Fibroblast of skin of right biceps (primary cell): Measurements from ENCODE around the gene CRYGC.
A peak's percentile ranks its signal among the peaks of the same experiment; 100 is the strongest.
"Not testable (repeated sequence)": the region's sequence is repeated elsewhere in the genome, so short reads cannot be mapped to it uniquely, and the experiment has no call there.

ENCODE experiments used
- DNase-seq: peaks from one replicate; pipeline ENCODE4 v3.0.0-alpha.2; 2013

Gene CRYGC

DNA sequence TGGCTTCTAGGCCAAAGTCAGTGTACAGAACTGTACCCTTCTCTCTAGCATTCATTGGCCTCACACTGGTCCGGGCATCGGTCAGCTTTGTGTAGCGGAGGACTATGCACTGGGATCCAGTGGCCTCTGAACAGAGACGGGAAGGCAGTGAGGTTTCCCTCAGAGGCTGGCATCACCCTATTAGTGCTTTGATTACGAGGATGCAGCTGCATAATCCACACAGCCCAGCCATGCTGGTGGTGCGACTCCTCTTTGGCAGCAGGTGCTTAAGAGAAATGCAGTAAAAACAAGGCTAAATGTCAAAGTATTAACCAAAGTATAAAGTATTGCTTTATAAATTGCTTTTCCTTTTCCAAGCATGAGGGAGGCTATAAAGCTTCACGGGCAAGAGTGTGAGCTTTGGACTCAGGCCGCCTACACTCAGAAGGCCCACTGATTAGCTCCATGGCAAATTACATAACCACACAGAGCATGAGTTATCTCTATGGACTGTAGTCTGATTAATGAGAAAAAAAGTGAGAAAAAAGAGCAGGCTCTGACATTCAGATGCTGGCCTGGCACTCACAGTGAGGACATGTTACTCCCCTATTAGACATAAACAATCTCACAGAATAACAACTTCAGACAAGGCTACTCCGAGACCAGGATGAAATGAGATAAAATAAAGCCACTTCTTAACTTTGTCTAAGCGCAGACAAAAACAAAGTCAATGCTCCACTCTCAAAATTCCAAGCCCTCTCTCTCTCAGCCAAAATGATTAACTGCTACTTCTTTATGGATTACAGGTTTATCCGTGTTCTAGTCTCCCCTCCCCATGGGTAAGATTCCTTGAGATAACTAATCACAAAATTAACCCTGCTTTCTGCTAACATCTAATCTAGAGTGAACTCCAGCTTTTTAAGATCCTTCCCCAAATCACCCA is 6.4 kb upstream of the CRYGC start:
- DNase-seq: no peak

DNA sequence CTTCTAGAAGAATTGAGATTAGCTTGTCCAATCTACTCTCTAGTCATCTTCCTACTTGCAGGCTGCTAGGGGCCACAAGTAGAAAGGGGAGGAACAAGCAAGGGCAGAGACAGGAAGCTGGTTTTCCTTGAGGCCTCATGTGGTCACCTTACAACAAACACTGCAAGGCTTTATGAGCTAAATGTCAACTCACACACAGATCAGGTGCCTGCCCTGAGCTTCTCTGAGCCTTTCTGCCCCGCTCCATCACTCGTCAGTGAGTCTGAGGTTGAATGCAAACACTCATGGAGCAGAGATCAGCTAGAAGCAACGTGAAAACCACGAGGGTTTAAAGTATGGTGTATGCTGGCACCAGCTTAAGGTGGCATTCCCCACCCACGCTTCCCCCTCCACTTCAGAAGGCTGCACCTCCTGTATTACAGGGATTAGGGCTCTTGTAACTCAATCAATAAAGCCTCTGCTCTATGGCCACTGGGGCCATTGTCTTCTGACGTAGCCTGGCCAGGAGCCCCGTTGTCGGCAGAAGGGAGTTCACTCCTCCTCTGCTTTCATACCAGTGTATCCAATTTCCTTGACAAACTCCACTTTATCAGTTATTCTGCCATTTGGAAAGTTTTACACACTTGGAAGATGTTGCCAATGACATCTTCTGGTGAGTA is 5.4 kb upstream of the CRYGC start:
- DNase-seq: no peak

DNA sequence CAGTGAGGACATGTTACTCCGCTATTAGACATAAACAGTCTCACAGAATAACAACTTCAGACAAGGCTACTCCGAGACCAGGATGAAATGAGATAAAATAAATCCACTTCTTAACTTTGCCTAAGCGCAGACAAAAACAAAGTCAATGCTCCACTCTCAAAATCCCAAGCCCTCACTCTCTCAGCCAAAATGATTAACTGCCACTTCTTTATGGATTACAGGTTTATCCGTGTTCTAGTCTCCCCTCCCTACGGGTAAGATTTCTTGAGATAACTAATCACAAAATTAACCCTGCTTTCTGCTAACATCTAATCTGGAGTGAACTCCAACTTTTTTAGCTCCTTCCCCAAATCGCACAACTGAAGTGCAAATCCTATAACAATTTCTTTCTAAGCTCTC is 1.1 kb upstream of the CRYGC start:
- DNase-seq: no peak

DNA sequence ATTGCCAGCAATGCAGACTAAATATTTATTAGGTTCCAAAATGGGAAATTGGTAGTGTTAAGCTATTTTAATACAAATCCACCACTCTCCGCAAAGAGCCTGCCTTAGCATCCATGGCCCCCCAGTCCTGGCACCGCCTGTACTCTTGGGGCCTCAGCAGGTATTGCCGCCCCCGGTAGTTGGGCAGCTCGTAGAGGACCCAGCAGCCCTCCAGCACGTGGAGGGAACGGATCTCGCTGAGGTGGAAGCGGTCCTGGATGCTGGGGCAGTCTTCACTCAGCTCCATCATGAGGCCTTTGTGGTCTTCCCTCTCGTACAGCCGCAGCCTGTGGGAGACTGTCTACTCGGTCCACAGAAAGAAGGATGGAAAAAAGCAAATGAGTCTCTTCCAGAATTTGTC is 1.5 kb downstream of the CRYGC start:
- no peak for DNase-seq

DNA sequence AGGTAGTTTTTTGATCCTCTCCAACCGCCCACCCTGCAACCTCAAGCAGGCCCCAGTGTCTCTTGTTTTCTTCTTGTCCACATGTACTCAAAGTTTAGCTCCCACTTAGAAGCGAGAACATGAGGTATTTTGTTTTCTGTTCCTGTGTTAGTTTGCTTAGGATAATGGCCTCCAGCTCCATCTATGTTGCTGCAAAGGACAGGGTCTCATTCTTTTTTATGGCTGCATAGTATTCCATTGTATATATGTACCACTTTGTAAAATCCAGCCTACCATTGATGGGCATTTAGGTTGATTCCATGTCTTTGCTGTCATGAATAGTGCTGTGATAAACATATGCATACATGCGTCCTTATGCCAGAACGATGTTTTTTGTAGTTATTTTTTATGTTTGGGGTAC is 2.5 kb downstream of the CRYGC start:
- no peak for DNase-seq

DNA sequence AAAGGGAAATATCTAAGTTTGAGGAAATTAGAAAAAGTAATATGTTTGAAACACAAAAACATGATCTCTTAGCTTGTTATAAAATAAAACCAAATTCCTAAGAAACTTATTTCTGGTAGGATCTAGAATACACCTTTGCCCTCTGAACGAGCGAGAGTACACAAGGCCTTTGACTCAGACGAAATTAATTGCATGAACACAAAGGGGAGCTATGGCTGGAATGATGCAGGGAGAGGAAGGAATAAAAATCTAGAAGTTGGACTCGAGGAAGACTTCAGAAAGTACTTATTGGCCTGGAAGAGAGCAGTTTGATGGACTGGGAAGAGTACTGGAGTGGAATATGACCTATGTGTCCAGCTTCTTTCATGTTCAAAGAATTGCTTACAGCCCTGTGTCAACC is 4.4 kb downstream of the CRYGC start:
- no peak for DNase-seq

DNA sequence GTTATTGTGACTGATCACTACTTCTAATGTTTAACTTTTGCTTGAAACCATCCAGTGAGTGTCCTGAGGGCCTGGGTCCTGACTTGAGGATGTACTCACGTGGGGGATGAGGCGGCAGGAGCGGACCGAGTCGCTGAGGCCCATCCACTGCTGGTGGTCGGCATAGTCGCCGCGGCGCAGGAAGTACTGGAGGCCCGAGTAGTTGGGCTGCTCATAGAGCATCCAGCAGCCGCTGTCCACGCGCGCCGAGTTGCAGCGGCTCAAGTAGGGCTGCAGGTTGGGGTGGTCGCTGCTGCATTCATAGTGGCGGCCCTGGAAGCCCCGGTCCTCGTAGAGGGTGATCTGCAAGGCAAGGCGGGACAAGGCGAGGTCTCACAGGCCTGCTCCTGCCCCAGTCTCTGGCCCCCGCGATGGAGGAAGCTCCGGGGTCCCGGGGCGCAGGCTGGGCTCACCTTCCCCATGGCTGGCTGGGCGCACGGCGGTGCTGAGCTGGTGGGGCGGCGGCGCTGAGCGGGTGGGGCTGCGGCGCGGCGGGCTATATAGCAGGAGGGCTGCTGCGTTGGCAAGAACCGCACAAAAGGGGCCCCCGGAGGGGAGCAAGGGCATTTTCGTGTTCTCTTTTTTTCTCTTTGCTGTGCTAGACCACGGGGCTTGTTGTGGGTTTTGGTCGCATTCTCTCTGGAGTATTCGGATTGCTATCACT is 5.5 kb downstream of the CRYGC start, which contains the start of gene CRYGD:
Gene CRYGD, minus strand, starts transcription at position 512 of the 703 bp plus-strand sequence. Its CDS starts 51 bp downstream, at position 461.
- DNase-seq: not testable (repeated sequence)

DNA sequence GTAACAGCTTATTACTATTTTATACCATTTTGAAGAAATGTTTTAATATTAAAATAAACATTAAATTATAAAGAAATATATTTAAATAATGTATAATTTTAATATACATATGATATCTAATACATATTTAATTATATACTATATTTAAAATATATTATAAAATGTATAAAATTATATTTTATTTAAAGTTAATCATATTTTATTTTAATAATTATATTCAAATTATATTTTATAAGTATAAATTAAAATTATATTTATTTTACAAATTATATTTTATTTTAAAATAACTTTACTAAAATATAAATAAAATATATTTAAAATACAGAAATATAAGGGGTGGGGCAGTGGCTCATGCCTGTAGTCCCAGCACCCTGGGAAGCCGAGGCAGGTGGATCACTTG is 7.4 kb downstream of the CRYGC start:
- DNase-seq: no peak

DNA sequence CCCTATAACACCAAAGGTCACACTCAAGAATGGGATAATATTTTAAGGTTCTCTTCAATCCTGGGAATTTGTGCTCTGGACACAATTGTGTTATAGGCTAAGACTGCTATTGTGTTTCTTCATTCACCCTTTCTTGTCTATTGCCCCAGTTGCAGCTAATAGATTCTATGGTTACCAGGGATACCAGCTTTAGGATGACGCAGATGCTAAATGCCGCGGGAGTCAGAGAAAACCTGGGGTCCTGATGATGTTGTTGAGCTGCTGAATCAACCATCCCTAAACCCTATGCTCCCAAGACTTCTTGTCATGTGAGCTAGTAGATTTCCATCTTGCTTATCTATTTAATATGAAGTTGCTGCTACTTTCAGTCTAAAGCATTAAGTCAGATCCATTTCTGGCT is 10.7 kb downstream of the CRYGC start:
- no peak for DNase-seq

DNA sequence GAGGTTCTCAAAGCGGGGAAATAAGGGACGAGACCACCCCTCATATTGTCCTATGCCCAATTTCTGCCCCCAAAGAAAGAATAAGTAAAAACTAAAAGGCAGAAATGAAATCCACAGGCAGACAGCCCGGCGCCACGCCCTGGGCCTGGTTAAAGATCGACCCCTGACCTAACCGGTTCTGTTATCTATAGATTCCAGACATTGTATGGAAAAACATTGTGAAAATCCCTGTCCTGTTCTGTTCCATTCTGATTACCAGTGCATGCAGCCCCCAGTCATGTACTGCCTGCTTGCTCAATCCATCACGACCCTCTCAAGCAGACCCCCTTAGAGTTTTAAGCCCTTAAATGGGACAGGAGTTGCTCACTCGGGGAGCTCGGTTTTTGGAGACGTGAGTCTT is 12.2 kb downstream of the CRYGC start:
- DNase-seq: not testable (repeated sequence)

DNA sequence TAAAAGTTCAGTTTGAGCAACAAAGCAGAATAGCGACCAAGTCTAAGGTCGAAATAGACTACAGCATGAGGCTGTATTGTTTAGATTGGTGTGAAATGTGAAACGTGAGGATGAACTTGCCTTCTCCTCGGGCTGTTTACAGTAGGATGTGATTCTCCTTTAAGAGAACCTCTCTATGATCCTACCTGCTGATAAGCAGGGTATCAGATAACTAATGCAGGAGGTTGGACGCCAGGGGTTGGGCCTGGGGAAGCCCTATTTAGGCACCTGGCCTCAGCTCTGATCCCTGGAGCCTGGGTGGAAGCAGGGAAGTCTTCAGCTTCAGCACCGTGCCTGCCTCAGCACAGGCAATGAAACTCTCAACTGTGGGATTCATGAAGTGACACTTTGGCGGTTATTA is 16.7 kb downstream of the CRYGC start:
- no peak for DNase-seq

DNA sequence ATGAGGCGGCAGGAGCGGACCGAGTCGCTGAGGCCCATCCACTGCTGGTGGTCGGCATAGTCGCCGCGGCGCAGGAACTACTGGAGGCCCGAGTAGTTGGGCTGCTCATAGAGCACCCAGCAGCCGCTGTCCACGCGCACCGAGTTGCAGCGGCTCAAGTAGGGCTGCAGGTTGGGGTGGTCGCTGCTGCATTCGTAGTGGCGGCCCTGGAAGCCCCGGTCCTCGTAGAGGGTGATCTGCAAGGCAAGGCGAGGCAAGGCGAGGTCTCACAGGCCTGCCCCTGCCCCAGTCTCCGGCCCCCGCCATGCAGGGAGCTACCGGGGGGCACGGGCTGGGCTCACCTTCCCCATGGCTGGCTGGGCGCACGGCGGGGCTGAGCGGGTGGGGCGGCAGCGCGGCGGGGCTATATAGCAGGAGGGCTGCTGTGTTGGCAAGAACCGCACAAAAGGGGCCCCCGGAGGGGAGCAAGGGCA is 17.3 kb downstream of the CRYGC start:
- DNase-seq: not testable (repeated sequence)

DNA sequence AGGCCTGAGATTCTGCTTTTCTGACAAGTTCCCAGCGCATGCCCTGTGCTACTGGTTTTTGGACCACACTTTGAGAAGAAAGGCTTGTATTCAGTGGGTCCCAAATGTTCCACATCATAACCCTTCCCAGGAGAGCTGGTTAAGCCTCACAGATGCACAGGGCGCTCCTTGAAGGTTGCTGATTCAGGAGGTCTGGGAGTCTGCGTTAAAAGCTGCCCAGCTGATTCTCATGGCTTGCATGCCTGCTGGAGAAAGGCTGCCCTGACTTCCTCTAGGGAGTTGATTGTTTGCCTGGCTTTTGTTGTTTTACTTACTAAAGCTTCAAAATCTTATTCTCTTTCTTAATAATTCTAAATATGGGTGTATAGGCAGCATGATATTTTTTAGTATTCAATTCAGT is 26.0 kb downstream of the CRYGC start:
- DNase-seq: no peak

DNA sequence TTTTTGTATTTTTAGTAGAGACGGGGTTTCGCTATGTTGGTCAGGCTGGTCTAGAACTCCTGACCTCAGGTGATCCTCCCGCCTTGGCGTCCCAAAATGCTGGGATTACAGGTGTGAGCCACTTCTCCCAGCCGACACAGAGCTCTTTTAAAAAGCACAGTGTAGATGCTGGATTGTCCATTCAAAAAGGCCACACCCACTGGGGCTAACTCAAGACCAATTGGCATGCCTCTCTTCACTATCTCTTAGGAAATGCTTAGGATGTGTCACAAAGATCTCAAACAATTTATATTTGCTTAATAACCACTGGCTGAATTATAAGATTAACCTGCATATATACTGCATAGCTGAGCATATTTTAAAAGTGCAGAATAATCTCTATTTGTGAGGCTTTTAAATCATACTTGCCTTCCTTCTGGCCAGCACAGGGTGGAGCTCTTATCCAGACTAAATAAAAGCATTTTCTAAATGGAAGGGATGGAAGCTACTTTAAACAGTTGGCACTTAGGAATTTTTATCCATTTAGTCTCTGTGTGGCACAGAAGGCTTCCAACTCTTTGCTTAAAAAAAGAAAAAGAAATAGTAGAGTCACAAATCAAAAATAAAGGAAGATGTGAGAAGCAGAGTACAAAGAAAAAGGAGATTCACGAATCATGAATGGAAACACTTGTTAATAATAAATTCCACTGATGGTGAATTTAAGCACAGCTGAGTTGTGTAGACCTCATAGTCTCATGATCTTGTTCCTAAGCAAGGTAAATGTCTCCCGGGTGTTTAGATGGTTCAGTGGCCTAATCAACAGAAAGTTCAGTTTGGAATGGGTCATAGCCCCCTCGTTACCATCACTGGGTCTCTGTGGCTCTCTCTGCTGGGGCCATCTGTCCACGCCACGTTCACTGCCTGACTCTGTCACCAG is 27.7 kb downstream of the CRYGC start:
- no peak for DNase-seq

DNA sequence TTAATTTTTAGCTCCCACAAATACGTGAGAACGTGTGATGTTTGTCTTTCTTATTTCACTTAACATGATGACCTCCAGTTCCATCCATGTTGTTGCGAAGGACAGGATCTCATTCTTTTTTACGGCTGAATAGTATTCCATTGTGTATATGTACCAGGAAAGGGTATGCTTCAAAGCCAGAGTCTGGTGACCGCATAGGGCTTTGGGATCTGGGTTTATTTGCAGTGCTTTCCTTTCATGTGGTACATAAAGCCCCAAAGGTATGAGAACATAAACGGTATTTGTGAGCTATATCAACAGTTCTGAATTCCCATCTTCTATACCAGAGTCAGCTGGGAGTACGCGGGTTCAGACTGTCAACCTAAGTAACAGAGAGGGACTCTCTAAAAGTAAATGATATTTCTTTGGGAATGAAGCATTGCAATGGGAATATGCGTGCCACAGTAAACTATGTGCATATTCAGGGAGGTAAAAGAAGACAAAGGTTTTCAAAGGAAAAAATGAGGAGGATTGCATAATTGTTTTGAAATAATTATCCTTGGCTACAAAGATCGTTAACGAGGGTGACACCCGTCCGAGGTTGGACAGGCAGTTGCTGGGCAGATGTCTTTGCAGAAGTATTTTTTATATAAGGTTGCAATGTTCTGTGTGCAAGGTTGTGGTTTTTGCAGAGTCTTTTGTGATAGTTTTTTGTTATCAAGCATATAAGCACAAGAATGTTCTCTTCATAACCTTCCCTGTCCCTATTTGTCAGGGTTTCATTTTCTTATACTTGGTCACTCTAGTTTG is 29.8 kb downstream of the CRYGC start:
- no peak for DNase-seq

DNA sequence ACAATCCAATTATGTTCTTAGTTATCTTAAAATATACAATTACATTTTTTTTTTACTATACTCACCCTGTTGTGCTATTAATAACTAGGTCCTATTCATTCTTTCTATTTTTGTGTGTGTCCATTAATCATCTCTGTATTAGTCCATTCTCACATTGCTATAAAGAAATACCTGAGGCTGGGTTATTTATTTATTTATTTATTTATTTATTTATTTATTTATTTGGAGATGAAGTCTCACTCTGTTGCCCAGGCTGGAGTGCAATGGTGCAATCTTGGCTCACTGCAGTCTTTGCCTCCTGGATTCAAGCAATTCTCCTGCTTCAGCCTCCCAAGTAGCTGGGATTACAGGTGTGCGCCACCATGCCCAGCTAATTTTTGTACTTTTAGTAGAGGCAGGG is 30.9 kb downstream of the CRYGC start:
- not testable (repeated sequence) for DNase-seq

DNA sequence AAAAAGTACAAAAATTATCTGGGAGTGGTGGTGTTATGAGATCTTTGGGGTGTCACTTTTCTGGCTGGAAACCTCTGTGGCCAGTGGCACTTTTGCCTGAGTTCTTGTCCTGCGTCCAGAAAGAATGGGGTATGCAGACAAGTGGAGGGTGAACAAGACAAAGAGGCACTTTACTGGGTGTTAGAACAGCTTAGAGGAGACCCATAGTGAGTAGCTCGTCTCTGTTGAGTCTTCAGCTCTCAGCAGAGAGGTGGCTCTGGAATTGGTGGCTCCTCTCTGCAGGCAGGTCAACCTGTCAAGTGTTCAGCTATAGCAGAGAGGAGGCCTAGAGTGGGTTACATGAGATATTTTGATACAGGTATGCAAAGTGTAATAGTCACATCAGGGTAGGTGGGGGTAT is 31.4 kb downstream of the CRYGC start:
- no peak for DNase-seq

DNA sequence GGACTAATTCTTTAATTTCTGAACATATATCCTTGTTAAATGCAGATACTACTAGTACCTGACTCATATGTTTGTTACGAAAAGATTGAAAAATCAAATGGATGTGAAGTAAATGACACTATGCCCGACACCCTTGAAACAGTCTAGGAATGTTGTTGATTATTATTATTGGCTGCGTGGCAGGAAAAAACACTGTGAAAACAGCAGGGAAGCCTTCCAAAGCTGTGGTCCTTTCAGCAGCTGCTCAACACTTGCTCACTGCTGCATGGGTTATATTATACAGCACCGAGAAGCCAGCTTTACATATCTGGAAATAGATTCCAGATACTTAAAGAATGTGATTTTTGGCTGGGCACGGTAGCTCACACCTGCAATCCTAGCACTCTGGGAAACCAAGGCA is 31.8 kb downstream of the CRYGC start:
- DNase-seq: peak; percentile 25

DNA sequence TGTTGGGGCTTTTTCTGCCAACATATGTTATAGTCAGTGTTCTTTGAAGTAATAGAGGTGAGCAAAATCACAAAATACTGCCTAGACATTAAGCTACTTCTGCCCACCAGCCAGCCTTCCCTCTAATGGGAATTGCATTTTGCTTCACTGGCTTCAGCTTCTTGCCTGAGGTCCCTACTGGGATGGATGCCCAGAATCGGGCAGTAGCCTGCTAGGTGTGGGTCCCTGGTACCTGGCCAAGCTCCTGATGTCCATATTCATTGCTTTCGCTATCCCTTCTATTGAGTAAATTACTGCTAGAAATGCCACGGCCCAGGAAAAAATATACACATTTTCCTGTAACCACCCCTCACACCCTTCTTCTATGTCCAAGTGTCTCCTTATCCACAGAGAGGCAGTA is 32.3 kb downstream of the CRYGC start:
- no peak for DNase-seq

DNA sequence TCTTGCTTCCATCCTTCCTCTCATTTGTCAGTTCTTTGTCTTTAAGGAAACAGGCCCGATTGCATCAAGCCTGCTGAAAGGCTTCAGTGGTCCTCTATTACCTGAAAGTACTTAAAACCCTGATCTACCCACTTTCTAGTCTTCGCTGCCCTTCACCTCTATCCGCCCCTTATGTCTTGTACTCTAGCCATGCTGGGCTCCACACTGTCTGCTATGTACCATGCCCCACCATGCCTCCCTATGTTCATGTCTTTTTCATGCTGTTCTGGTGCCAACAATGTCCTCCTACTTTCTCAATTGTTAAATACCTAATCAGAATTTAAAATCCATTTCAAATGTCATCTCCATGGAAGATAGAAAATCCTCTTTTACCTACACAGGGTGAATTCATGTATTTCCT is 33.5 kb downstream of the CRYGC start:
- no peak for DNase-seq

DNA sequence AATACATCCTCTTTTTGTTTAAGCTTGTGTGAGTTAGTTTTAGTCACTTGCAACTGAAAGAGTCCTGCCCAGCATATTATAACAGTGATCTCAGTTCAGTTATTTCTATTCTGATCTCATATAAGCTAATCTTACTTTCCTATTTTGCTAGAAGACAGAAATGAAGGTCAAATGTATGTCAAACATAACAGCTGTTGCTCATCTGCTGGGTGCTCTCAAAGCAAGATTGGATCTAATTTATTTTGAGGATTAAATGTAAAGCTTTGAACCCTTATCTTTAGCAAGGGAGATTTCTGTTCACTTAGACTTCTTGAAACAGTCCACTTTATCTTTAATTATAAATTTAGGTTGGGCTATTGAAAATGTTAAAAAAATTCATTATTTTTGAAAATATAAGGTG is 36.5 kb downstream of the CRYGC start:
- DNase-seq: no peak
